Measurements from ENCODE around the gene MCRIP2.

GRCh38 chr16:676913-677312 lies 35.3 kb downstream of the MCRIP2 start:
- TF ChIP-seq CTCF (IDR thresholded peaks at IDR 0.05; ENCODE audit: poor library complexity, severe bottlenecking) (no peak), EZH2 (IDR thresholded peaks at IDR 0.05; ENCODE audit: borderline replicate concordance, insufficient read depth, low read length, poor library complexity, severe bottlenecking) (no peak), EP300 (conservative IDR thresholded peaks at IDR 0.05; ENCODE audit: poor library complexity, severe bottlenecking) (no peak), RAD21 (conservative IDR thresholded peaks at IDR 0.05) (no peak), TAF1 (IDR thresholded peaks at IDR 0.05; ENCODE audit: low read depth) (no peak), POLR2AphosphoS5 (IDR thresholded peaks at IDR 0.05) (no peak)

All from neural cell (in vitro differentiated cells).